ENCODE measurements around the gene GABRG3. TPM values are rescaled to one million over a fixed set of nuclear protein-coding genes. Genes with fewer than 3 reads are reported as not detected.

GABRG3 gene
- total and polyA plus RNA-seq, 2 of the 4 experiments (the other 2 are of a cell fraction), result not detected

- H2AK9ac ChIP-seq (replicated peaks; ENCODE audit: low read depth, low read length, poor library complexity), result no peak overlapping the region
- H2BK120ac ChIP-seq (ENCODE audit: low read depth, low read length), result no peak overlapping the region
- no peaks in the 10 kb centered on the region for H3K36me3 ChIP-seq (ENCODE audit: control insufficient read depth, insufficient read depth, low read length)
- no peak overlapping the region for H3K4ac ChIP-seq (ENCODE audit: low read depth, low read length)
- H3K4me1 ChIP-seq (ENCODE audit: control insufficient read depth, insufficient read depth, low read length), result no peaks in the 10 kb centered on the region
- H2BK5ac ChIP-seq (ENCODE audit: low read depth, low read length, poor library complexity, severe bottlenecking), result no peak overlapping the region
- H4K5ac ChIP-seq (ENCODE audit: low read depth, low read length), result no peak overlapping the region
- H2BK20ac ChIP-seq (ENCODE audit: low read depth, low read length), result no peak overlapping the region
- no peak for DNase-seq
- no peak overlapping the region for H4K8ac ChIP-seq (ENCODE audit: low read depth in 2 of 2, low read length in 2 of 2)
- H3K56ac ChIP-seq (ENCODE audit: extremely low read depth, insufficient read depth, low read length), result no peak overlapping the region
- in situ Hi-C loops (cut with MboI; ENCODE audit: low sequenced_read_pairs), result no loop called here
- H4K91ac ChIP-seq (ENCODE audit: insufficient read depth, low read depth, low read length), result no peak overlapping the region
- no peak overlapping the region for H3K23ac ChIP-seq (ENCODE audit: low read depth, low read length)
- intact Hi-C loops (cut with micrococcal nuclease), result no loop called here
- ATAC-seq (ENCODE audit: low read depth), result no peak
- no peak overlapping the region for H3K9ac ChIP-seq (ENCODE audit: low read depth, low read length)
- no TSS peak for BruUV-seq (replicated peaks)
- H3K27me3 ChIP-seq (ENCODE audit: control insufficient read depth, insufficient read depth, low read length), result no peaks in the 10 kb centered on the region
- no peak overlapping the region for H3K14ac ChIP-seq (replicated peaks; ENCODE audit: low read depth, low read length)
- dilution Hi-C loops (cut with HindIII; ENCODE audit: low sequenced_read_pairs, unreplicated experiment), result no loop called here
- no CpG with 5 or more reads among the region's 1 CpG for WGBS, 2 experiments (ENCODE audit: extremely low coverage in 2 of 2, insufficient read length in 1 of 2)
- H2AFZ ChIP-seq (replicated peaks; ENCODE audit: low read length, poor library complexity), result no peak overlapping the region
- H2BK15ac ChIP-seq (ENCODE audit: low read depth, low read length), result no peak overlapping the region
- H3K79me1 ChIP-seq (ENCODE audit: low read depth in 1 of 2, low read length in 2 of 2), result no peaks in the 10 kb centered on the region
- ChIA-PET POLR2A (ENCODE audit: unreplicated experiment) (no interaction called here), CTCF (no interaction called here)
- no peaks in the 10 kb centered on the region for H4K20me1 ChIP-seq (ENCODE audit: insufficient read depth, low read length)
- H3K4me2 ChIP-seq (ENCODE audit: low read depth, low read length), result no peak overlapping the region
- H3K9me3 ChIP-seq (ENCODE audit: control insufficient read depth, insufficient read depth, low read length), result peaks cover 6% of the 10 kb centered on the region
- no peak overlapping the region for H3K18ac ChIP-seq (ENCODE audit: low read depth, low read length)
- no peak for TF ChIP-seq BHLHE40 (IDR thresholded peaks at IDR 0.05; ENCODE audit: low read depth, low read length)
- no peak for TF ChIP-seq CHD1 (IDR thresholded peaks at IDR 0.05; ENCODE audit: low read depth, low read length)
- no peak for TF ChIP-seq FOS (IDR thresholded peaks at IDR 0.05; ENCODE audit: low read depth, low read length)
- no peak for TF ChIP-seq MXI1 (IDR thresholded peaks at IDR 0.05; ENCODE audit: borderline replicate concordance, low read depth, low read length)
- TF ChIP-seq RCOR1 (IDR thresholded peaks at IDR 0.05; ENCODE audit: insufficient replicate concordance, low read length), result no peak
- TF ChIP-seq MAFK (IDR thresholded peaks at IDR 0.05; ENCODE audit: low read depth, low read length), result no peak
- TF ChIP-seq NFE2L2 (IDR thresholded peaks at IDR 0.05; ENCODE audit: low read depth, low read length), result no peak
- TF ChIP-seq RFX5 (IDR thresholded peaks at IDR 0.05; ENCODE audit: low read depth, low read length), result no peak
- no peak for TF ChIP-seq CEBPB (IDR thresholded peaks at IDR 0.05; ENCODE audit: low read depth, low read length)
- no peak for TF ChIP-seq SMC3 (IDR thresholded peaks at IDR 0.05; ENCODE audit: low read depth, low read length)
- TF ChIP-seq POLR2A (IDR thresholded peaks at IDR 0.05; ENCODE audit: low read depth, low read length), result no peak
- TF ChIP-seq, protein P1, sequence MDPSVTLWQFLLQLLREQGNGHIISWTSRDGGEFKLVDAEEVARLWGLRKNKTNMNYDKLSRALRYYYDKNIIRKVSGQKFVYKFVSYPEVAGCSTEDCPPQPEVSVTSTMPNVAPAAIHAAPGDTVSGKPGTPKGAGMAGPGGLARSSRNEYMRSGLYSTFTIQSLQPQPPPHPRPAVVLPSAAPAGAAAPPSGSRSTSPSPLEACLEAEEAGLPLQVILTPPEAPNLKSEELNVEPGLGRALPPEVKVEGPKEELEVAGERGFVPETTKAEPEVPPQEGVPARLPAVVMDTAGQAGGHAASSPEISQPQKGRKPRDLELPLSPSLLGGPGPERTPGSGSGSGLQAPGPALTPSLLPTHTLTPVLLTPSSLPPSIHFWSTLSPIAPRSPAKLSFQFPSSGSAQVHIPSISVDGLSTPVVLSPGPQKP (IDR thresholded peaks at IDR 0.05; ENCODE audit: borderline replicate concordance, low read depth, low read length), result no peak
- no peak for TF ChIP-seq MAZ (IDR thresholded peaks at IDR 0.05; ENCODE audit: borderline replicate concordance, low read depth, low read length)
- no peak overlapping the region for H2AK5ac ChIP-seq (ENCODE audit: low read depth, low read length)
- no peaks in the 10 kb centered on the region for H3K9me1 ChIP-seq (ENCODE audit: insufficient read depth, low read length)
- no peak overlapping the region for H3K4me3 ChIP-seq (ENCODE audit: insufficient read depth, low read depth, low read length)
- H3K27ac ChIP-seq (ENCODE audit: insufficient read depth, low read length), result no peak overlapping the region
Measured at GRCh38 chr15:27426805-27427204, 455.8 kb downstream of the GABRG3 start.

Measured in IMR-90 (cell line).